NCI-H82 (cell line): ENCODE measurements around the gene TOM1L1.

Source experiments
- DNase-seq: peaks from one replicate; lab custom pipeline; 2025; lab: John Stamatoyannopoulos, UW

TOM1L1 gene

DNA sequence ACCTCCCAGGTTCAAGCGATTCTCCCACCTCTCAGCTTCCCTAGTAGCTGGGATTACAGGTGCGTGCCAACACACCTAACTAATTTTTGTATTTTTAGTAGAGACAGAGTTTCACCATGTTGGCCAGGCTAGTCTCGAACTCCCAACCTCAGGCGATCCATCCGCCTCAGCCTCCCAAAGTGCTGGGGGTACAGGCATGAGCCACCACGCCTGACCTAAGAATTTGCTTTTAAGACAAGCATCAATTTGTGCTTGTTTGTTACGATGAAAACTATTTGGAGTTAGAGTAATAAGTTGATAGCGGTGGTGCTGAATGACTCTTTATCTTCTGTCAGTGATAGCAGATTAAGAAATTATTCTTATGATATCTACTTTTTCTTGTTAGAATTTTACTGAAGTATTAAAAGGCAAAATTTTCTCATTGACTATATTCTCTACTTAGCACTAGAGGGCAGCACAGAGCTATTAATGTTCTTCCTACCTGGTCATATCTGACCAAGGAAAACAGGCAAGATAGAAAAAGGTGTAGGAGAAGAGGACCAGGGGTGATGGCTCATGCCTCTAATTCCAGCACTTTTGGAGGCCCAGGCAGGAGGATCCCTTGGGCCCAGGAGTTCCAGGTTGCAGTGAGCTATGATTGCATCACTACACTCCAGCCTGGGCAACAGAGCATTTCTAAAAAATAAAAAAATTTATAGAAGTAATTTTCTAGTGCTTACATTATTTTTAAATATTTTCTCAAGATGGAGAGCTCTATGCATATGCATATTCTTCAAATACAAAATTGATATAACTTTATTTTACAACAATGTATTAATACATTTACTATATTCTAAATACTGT, 92.4 kb downstream of the TOM1L1 start:
- peak; percentile 82 for DNase-seq

DNA sequence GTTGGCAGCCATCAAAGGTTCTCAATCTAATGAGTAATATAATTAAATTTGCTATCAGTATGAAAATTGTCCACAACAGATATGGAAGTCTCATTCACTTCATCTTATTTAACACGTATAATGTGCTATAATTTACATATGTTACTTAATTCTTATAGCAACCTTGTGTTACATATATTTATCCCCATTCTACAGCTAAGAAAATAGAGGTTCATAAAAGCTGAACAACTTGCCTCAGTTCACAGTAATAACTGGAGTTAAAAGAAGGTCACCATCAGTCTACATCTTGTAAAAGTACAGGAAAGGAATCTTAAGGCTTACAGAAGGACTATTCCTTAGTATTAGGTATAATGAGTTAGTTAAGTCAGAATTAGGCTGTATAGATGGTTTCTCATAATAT, 95.8 kb downstream of the TOM1L1 start:
- no peak for DNase-seq

DNA sequence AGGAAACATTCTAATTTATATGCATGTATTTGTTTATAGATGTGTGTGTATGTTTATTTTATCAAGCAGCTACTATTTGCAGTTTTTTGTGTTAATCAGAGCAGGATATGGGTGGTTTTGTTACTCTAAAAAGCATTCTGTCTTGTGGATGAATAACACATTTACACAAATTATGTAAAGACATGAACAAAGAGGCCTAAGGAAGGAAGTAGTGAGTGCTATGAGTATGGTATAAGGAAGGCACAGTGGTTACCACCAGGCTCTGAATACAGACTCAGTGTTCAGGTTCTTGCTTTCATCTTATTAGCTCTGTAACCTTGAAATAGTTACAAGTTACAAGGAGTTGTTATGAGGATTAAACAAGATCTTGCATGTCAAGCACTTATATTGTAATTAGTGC, 101.8 kb downstream of the TOM1L1 start:
- no peak for DNase-seq

DNA sequence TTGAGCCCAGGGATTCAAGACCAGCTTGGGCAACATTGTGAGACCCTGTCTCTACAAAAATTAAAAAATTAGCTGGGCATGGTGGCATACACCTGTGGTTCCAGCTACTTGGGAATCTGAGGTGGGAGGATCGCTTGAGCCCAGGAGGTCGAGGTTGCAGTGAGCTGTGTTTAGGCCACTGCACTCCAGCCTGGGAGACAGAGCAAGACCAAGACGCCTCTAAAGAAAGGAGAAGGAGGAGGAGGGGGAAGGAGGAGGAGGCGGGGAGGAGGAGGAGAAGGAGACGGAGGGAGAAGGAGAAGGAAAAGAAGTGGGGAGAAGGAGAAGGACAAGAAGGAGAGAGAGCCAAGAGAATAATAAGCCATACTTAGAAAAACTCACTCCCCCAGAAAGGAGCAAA, 103.8 kb downstream of the TOM1L1 start:
- DNase-seq: no peak

DNA sequence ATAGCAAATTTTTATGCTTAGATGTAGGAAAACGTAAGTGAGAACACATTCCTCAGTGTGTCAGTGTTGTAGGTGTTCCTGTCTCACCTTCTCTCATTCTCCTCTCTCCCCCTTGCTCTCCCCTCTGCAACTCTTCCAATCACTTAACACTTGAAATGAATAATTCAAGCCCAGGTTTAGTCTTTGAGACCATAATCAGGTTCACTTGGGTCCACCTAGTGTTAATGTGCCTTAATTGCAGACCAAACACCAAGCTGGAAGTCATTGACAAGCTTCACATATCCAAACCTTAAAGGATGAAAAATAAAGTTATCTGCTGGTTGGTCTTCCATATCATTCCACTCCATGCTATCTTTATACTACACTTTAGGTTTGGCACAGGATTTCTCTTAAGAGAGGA, 104.9 kb downstream of the TOM1L1 start:
- peak; percentile 78 for DNase-seq
